Head of caudate nucleus (tissue), 42 donors: Measurements from ENCODE around the gene ARHGAP33.
"Not testable (repeated sequence)": the region's sequence is repeated elsewhere in the genome, so short reads cannot be mapped to it uniquely, and the experiment has no call there.

Experiments used
- DNase-seq, 42 donors: peaks; one replicate each; pipeline versions ENCODE4 v3.0.0 to v3.0.0-alpha.2; 2020 to 2021; ENCODE audit warnings: mixed read lengths in 7 of 42
- intact Hi-C: fragments of 100-400 bp; cut with DNase I; formaldehyde crosslinking; loops from one replicate; pipeline ENCODE4 v1.15.0; 2022

ARHGAP33 gene

GRCh38 chr19:35811317-35812219 is 36.2 kb downstream of the ARHGAP33 start:
- no peak for DNase-seq
- intact Hi-C loops: no loop called here

DNA sequence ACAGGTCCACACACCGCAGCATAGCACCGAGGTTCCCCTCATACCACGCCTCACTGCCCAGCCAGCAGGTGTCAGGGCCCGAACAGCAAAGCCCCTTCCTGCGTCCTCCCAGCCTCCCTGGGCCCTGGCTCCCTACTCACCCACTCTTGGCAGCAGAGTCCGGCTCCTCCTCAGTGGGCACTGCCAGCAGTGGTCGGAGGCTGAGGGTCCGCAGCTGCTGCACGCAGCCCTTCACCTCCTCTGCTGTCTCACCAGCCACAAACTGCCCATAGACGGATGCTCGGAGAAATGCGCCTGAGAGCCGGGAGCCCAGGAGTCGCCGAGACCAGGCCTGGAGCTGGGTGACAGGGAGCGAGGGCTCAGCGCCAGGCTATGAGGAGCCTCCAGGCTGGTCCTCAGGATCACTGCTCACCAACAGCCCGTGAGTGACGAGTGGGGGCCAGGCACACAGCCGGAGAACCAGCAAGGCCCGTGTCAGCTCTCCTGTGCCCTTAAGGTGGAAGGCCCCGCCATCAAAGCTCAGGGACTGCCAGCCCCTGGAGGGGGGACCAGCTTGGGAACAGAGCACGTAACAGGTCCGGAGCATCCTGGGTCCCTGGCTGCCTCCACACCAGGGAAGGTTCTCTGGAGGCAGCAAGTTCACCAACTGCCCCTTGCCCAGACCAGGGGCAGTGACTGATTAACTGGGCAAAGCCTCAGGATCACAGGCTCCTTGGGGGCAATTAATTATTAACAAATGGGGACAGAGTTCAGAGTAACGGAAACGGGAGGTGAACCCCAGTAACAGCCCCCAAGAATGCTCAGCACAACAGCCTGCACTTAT is 37.1 kb downstream of the ARHGAP33 start, which contains the start of gene PRODH2:
Gene PRODH2 (minus strand): TSS at position 626 of the 823 bp plus-strand sequence. CDS start 40 bp downstream, at position 586.
- DNase-seq: no peak
- intact Hi-C loops: no loop called here

- intact Hi-C loops: no loop called here
- DNase-seq: no peak
Observed at GRCh38 chr19:35813043-35813890, 37.9 kb downstream of the ARHGAP33 start.

DNA sequence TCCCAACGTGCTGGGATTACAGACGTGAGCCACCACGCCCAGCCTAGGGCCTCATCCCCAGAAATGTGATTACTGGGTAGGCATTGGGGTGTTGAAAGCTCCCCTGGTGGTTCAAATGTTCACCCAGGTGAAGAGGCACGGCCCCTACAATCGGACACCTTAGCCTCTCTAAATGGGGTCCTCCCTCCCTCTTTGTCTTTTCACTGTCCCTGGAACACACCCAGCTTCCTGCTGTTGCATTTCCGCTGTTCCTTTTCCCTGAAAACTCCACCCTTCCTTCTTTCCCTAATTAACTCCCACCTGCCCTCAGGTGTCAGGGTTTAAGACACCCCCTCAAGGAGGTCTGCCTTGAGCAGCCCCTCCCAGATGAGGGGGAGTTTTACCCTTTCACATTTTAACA is 40.9 kb downstream of the ARHGAP33 start:
- intact Hi-C loops: no loop called here
- no peak for DNase-seq

GRCh38 chr19:35816846-35817245 is 41.5 kb downstream of the ARHGAP33 start:
- no peak for DNase-seq
- intact Hi-C loops: no loop called here

- intact Hi-C loops: no loop called here
- no peak for DNase-seq
Observed at GRCh38 chr19:35818445-35818844, 43.1 kb downstream of the ARHGAP33 start.

GRCh38 chr19:35822579-35822978 is 47.2 kb downstream of the ARHGAP33 start:
- DNase-seq: no peak

GRCh38 chr19:35824150-35824549 is 48.8 kb downstream of the ARHGAP33 start:
- DNase-seq: no peak
- intact Hi-C loops: no loop called here

More at GRCh38 chr19:35822579-35822978, 47.2 kb downstream of the ARHGAP33 start:
- intact Hi-C loops: no loop called here

DNA sequence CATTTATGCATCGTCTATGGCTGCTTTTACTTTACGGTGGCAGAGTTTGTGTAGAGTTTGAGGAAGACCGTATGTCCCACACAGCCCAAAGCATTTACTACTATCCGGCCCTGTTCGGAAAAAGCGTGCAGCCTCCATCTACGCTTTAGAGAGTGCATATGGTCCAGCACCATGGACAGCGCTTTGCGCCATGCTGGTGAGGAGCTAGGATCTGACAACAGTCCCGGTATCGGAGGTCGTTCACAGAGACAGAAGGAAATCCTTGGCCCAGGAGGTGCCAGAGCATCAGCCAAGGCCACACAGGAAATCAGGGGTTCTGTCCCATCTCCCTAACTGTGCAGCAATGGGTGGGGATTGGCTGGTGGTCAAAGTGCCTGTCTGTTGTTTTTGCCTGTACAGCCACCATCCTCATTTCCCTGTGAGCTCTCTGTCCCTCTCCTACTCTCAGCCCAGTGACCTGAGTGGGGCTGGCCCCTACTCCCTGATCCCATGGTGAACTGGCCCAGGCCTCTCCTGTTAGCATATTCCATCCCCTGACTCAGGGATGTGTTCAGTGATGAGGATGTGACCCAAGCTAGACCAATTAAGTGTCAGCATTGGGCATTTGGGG is 53.4 kb downstream of the ARHGAP33 start:
- peak in 38 of 42 donors; percentile 10 to 82 (median 58) for DNase-seq
- intact Hi-C loops: no loop called here

DNA sequence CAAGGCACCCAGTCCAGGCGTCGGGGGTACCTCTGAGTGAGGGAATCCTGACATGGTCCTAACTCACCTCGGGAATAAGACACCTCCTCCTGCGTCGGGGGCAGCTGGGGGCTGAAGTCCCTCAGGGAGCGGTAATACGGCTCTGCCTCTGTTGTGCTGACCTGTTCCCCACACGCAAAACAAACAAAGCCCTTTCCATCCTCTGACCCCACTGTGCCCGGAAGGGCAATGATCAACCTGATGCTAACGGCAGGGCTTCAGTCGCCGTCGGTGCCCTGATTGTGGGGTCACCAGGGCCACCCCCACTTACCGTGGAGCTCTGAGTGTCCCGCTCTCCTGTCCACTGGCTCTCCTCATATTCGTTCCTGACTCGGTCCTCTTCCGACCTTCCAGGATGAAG is 55.6 kb downstream of the ARHGAP33 start:
- intact Hi-C loops: no loop called here
- no peak for DNase-seq

DNA sequence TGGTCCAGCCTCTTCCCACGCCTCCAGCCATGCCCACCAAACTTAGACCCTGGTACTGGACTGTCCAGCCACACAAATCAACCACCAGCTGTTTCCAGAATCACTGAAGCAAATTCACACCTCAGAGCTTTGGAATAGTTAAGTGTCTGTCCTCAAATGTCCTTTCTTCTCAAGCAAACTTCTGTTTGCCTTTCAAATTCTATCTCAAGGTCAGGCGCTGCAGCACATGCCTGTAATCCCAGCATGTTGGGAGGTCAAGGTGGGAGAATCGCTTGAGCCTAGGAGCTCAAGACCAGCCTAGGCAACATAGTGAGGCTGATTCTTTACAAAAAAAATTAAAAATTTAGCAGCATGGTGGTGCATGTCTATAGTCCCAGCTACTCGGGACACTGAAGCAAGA is 56.7 kb downstream of the ARHGAP33 start:
- intact Hi-C loops: no loop called here
- DNase-seq: no peak

GRCh38 chr19:35833972-35834371 is 58.6 kb downstream of the ARHGAP33 start:
- intact Hi-C loops: no loop called here
- no peak for DNase-seq

DNA sequence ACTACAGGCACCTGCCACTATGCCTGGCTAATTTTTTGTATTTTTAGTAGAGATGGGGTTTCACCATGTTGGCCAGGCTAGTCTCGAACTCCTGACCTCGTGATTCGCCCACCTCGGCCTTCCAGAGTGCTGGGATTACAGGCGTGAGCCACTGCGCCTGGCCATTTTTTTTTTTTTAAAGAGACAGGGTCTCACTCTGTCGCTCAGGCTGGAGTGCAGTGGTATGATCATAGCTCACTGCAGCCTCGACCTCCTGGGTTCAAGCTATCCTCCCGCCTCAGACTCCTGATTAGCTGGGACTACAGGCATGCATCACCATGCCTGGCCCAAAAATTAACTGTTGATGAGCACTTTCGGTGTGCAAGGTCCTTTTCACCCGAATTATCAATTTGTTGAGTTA is 60.7 kb downstream of the ARHGAP33 start:
- intact Hi-C loops, DNase-seq: not testable (repeated sequence)
